Urothelium cell line (cell line): ENCODE measurements around the gene PEMT.
A peak's percentile ranks its signal among the peaks of the same experiment; 100 is the strongest.
"Not testable (repeated sequence)": the region's sequence is repeated elsewhere in the genome, so short reads cannot be mapped to it uniquely, and the experiment has no call there.

Experiments
- DNase-seq: peaks from one replicate; pipeline ENCODE4 v3.0.0; 2011; ENCODE audit warnings: low spot score, mixed read lengths
- FAIRE-seq: peaks from 2 replicates; lab custom pipeline; 2011; peaks lifted over from hg19 to GRCh38; lab: Jason Lieb, UNC

PEMT gene, protein sequence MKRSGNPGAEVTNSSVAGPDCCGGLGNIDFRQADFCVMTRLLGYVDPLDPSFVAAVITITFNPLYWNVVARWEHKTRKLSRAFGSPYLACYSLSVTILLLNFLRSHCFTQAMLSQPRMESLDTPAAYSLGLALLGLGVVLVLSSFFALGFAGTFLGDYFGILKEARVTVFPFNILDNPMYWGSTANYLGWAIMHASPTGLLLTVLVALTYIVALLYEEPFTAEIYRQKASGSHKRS

DNA sequence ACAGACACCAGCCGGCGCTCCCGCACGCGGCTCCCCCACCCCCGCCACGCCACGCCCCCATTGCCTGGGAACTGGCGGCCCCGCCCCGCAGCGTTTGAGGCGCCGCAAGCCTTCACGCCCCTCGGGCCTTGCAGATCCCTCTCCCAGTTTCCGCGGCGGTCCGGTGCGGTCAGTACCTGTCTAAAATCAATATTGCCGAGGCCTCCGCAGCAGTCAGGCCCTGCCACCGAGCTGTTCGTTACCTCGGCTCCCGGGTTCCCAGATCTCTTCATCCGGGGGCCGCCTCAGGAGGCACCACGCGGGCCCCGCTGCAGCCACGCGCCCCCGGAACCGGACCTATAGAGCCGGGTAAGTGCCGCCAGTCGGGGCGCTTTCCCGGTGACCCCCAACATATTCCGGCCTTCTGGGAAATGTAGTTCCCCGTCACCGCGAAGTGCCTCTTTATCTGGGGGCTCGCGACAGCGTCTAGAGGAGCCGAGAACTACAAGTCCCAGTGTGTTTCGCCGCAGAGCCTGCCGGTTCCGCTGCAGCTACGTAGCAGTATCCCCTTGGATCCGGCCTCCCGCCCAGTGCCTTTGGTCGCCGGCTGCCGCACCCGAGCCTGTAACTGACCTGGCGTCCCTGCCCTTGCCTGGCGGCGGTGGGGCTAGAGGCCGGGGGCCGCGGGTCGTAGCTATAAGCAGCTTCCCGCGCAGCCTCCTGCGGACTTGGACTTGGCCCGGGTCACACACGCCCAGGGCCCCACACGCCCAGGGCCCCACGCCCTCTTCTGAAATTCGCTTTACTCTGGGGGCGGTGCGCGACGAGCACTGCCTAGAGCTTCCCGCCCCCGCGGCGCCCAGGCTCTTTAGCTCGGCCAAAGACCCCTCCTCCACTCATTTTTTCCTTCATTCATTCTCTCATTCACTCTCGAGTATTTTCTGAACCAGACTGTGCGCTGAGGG, at the start of gene PEMT:
PEMT (minus strand) TSS at position 354 of the 944 bp plus-strand sequence; CDS start at position 272, 82 bp downstream.
- DNase-seq (peak; percentile 98), FAIRE-seq (peak; percentile 48)

DNA sequence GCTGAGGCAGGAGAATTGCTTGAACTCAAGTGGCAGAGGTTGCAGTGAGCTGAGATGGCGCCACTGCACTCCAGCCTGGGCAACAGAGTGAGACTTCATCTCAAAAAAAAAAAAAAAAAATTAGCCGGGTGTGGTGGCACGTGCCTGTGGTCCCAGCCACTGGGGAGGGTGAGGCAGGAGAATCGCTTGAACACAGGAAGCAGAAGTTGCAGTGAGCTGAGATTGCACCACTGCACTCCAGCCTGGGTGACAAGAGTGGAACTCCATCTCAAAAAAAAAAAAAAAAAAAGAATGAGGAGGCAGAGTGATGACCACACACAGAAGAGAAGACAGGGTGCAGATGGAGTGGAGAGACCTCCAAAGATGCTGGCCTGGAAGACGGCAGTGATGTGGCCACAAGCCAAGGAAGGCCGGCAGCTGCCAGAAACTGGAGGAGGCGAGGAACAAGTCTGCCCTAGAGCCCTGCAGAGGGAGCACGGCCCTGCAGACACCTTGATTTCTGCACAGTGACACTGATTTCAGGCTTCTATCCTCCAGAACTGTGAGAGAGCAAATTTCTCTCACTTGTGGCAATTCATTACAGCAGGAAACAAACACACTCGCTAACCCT, 48.3 kb upstream of the PEMT start:
- not testable (repeated sequence) for FAIRE-seq, DNase-seq

DNA sequence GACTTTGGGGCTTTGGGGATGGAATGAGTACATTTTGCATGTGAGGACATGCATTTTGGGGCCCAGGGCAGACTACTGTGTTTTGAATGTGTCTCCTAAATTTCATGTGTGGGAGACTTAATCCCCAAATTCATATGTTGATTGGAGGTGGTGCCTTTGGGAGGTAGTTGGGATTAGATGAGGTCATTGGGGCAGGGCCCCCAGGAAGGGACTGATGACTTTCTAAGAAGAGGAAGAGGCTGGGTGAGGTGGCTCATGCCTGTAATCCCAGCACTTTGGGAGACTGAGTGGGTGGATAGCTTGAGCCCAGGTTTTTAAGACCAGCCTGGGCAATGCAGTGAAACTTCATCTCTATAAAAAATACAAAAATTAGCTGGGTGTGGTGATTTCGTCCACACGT, 47.0 kb upstream of the PEMT start:
- no peak for FAIRE-seq

DNA sequence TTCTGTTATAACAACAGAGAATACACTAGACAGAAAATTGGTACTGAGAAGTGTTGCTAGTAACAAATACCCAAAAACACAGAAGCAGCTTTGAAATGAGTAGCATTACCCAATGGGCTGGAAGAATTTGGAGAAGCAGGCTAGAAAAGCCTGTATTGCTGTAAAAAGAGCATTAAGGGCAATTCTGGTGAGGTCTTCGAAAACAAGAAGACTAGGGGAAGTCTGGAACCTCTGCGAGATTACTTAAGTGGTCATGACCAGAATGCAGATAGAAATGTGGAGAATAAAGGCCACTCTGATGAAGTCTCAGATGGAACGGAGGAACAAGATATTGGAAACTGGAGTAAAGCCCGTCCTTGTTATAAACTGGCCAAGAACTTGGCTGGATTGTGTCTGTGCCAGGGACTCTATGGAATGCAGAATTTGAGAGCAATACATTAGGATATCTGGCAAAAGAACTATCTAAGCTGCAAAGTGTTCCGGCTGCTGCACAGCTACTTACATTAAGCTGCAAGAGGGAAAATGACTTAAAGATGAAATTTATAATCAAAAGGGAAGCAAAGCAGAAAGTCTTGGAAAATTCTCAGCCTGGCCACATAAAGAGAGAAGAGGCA, 44.9 kb upstream of the PEMT start:
- FAIRE-seq (no peak), DNase-seq (no peak)

More for the DNA sequence above, 47.0 kb upstream of the PEMT start:
- no peak for DNase-seq

DNA sequence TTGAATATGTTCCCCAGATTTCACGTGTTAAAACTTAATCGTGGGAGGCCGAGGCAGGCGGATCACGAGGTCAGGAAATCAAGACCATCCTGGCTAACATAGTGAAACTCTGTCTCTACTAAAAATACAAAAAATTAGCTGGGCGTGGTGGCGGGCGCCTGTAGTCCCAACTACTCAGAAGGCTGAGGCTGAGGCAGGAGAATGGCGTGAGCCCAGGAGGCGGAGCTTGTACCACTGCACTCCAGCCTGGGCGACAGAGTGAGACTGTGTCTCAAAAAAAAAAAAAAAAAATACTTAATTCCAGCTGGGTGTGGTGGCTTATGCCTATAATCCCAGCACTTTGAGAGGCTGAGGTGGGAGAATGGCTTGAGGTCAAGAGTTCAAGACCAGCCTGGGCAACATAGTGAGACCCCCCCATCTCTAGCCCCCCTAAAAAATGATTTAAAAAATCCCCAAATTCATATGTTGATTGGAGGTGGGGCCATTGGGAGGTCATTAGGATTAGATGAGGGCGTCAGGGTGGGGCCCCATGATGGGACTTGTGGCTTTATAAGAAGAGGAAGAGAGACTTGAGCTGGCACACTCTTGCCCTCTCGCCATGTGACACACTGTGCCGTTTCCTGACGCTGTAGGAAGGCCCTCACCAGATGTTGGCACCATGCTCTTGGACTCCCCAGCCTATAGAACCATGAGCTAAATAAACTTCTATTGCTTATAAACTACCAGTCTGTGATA, 44.2 kb upstream of the PEMT start:
- FAIRE-seq, DNase-seq: not testable (repeated sequence)

DNA sequence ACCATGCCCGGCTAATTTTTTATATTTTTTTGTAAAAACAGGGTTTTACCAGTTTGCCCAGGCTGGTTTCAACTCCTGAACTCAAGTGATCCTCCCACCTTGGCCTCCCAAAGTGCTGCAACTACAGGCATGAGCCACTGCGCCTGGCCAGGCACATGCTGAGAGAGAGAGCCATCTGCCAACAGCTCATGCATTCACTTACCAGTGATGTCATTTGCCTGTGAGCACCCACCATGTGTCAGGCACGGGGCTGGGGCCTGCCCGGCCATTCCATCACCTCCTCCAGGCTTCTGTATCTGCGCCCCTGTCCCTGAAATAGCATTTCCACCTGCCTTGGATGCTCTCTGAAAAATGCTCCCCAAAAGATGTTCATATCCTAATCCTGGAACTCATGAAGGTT, 43.6 kb upstream of the PEMT start:
- no peak for DNase-seq
- no peak for FAIRE-seq

DNA sequence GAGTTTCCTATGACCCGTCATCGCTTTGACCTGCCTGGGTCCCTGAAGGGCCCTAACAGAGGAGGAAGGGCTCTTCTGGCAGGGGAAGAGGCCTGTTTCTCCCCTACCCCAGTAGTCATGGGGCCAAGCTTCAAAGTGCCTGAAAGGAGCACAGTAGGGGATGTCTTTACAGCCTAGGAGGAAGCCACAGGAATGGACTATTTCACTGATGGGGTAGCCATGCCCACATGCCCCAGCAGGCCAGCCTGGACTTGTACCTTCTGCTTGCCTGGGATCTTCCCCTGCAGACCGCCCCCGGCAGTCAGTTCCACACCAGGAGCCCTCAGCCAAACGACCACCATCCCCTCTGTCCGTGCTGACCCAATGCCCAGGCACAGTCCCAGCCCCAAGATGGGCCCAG, 41.8 kb upstream of the PEMT start:
- DNase-seq (no peak), FAIRE-seq (no peak)

DNA sequence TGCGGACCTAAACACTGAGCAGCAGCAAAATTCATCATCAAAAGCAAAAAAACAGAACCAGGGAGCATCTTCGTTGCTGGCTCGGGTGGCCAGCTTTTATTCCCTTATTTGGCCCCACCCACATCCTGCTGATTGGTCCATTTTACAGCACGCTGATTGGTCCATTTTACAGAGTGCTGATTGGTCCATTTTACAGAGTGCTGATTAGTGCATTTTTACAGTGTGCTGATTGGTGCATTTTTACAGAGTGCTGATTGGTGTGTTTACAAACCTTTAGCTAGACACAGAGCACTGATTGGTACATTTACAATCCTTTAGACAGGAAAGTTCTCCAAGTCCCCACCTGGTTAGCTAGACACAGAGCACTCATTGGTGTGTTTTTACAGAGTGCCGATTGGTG, 41.2 kb upstream of the PEMT start:
- DNase-seq, FAIRE-seq: not testable (repeated sequence)

DNA sequence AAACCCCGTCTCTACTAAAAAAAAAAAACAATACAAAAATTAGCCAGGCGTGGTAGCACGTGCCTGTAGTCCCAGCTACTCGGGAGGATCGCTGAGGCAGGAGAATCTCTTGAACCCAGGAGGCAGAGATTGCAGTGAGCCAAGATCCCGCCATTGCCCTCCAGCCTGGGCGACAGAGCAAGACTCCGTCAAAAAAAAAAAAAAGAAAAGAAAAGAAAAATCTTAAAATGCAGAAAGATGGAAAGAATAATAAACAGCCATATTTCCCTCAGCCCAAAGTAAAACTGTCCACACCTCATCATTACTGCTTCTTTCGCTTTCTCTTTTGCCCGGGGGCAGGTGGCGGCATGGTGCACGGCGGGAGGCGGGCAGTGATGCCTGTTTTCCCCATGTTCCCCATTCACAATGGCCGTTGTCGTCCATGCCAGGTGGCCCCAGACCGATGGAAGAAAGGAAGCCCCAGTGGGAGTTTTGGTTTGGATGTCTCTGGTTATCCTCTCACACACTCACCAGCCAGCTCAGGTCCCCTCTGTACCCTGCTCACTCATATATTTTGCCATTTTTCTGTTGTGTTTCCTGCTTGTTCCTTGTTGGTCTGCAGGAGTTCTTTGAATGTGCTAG, 37.0 kb upstream of the PEMT start:
- DNase-seq, result no peak
- no peak for FAIRE-seq

DNA sequence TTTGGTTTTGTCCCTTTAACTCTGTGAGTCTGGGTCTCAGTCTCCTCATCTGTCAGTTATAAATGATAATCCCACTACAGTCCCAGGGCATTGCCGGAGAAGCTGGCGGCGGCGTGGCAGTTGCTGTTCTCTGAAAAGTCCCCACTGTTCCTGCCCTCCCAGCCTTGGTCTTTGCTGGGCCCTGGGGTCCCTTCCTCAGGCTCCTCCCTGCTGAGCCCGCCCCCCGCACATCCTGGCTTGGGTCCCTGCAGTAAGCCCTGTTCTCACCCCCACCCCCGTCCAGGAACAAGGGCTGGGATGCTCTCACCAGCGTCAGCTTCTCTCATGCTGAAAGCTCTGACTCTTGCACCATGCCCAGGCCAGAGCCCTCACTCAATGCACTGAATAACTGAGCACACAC, 35.3 kb upstream of the PEMT start:
- DNase-seq, result no peak
- FAIRE-seq, result no peak

DNA sequence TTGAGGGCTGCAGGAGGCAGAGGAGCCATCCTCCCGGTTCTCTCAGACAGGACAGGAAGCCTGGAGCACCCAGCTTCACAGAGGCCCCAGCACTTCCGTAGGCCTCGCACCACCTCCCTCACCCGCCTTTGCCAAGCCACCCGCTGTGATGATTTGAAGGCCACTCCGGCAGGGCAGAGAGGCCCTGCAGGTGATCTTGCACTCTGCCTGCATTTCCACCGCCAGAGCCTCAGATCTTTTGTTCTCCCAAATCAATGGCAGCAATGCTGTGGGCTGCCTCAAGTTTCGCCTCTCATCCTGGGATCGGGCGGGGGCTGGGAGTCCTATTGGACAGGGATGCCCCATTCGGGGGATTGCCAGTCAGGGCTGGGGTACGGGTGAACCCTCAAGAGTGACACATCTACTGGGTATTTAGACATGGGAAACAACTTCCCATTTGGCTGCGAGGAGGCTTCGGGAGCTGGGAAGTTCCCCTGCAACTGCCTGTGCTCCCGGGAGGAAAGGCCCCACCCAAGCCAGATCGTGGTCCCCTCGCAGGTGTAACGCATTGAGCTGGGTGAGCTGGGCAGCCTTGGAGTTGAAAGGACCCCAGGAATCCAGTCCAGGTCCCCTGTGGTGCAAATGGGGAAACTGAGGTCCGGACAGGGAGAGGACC, 34.8 kb upstream of the PEMT start:
- DNase-seq (no peak), FAIRE-seq (no peak)

DNA sequence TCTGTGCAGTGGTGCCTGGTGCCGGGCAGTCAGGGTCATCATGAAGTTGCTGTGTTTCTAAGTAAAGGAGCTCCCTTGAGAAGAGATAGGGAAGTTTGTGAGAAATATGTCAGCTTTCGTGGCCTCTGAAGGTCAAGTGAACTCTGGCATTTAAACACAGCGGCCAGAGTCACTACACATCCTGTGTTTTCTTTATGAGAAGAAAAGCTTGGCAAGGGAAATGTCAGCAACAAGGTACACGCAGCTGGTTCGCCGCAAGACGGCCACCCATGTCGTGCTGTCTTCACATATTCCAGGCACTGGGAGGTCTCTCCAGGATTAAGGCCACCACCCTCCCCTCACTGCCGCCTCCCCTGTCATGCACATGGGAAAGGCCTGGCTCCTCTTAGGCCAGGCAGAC, 33.2 kb upstream of the PEMT start:
- DNase-seq (no peak), FAIRE-seq (no peak)

DNA sequence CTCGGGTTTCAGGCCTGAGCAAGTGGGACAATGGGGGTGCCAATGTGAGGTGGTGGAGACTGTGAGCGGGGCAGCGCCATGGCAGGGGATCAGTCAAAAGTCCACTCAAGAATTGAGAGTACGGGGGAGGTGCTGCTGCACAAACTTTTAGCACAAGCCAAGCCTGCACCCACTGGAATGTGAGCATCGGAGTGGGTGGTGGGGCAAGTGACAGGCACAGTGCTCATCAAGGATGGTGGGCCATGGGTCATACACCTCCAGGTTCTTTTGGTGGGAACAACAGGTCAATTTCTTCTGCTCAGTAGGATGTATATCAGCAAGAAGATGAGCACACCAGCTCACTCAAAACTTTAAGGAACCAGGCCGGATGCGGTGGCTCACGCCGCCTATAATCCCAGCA, 32.4 kb upstream of the PEMT start:
- DNase-seq, result no peak
- FAIRE-seq, result no peak

DNA sequence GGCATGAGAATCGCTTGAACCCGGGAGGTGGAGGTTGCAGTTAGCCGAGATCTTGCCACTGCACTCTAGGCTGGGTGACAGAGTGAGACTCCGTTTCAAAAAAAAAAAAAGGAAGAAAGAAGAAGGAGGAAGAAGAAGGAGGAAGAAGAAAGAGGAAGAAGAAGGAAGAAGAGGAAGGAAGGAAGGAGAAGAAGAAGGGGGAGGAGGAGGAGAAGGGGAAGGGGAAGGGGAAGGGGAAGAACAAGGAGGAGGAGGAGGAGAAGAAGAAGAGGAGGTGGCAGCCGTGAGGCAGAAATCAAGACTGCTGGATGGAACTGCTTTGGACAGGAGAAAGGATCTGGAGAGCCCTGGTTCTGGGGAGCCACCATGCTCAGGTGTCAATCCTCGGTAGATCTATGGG, 29.7 kb upstream of the PEMT start:
- DNase-seq (no peak), FAIRE-seq (no peak)

DNA sequence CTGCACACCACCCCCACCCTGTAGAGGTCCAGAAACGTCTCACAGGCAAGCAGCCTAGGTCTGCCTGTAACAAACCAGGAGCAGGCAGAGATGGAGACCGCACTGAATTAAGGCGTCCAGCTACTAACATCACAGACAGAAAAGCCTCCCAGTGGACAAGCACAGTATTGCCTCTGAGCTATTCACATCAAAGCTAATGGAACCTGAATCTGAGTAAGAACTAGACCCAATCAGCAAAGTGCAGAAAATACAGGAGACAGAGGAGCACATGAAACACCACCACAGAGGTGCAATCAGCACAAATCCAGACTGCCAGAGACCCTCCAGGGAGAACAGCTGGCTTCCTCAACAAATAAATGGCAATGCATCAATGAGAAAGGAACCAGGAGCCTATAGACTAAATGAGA, 22.2 kb upstream of the PEMT start:
- FAIRE-seq, result no peak
- peak; percentile 69 for DNase-seq

DNA sequence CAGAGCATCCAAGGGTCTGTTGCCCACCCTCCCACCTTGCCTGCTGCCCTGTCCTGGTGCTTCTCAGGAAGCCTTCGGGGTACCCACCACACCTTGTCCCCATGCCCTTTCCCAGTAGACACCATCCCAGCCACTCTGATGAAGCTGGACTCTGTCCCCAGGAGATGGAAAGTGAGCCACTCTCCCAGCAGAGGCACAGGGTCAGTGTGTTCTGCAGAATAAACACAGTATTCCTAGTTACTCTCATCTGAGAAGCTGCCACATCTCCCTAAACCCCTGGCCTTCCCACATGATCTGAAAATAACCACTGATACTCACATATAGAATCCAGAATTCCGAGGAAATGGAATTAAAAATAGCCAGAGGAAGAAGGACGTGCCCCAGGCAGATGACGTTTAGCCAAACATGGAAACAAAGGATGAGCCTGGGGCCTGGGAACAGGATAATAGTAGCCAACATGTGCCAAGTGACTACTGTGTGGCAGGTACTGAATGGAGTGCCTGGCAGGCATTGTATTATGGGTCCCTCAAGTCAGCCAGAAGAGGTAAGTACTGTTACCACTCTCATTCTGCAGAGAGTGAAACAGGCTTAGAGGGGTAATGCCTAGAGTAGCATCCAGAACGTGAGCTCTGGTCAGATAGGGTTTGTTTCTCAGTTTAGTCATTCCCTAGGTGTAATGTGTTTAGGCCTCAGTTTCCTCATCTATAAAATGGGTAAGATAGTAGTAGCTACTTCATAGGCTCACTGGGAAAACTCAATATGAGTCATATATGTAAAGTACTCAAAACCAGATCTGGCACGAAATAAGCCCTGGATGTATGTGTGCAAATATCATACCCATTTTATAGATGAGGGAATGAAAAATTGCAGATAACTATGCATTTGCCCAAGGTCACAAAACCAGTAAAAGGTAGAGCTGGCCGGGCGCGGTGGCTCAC, 20.8 kb upstream of the PEMT start:
- DNase-seq, result no peak
- no peak for FAIRE-seq

DNA sequence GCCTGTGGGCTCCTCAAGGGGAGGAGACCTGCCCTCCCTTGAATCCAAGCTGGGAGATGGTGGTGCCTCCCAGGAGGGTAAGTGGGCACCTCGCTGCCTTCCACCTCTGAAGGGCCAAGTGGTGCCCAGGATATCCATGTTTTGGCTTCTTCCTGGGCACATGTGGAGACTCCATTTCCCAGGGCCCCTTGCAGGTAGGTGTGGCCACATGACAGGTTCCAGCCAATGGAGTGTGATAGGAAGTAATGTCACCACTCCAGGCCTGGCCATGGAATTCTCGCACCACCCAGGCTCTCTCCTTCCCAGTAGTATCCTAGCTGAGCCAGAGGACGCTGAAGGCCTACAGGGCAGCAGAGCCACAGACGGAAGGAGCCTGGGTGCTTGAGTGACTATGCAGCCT, 17.6 kb upstream of the PEMT start:
- DNase-seq, result no peak
- no peak for FAIRE-seq

DNA sequence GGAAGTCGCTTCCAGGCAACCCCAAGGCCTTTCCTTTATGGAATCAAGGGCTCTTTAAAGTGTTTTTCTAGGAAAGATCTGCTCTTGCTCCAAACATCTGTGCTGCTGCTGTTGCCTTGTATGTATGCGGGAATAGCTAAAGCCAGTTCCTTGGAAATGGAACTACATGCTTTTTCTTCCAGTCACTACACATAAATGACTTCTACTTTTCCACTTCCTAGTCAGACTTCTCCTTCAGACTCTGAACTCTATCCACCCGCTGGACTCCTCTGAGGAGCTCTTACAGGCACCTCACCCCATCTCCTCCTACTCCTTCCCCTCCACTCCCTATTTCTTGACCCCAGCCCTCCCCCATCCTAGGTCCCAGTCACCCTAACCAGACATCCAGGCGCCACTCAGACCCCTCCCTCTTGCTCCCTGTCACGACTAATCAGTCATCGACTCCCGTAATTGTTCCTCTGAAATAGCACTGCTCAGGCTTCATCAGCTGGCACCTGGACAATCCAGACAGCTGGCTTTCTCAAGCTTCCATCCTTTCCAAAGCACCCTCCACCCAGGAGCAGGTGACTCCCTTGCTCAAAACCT, 15.0 kb upstream of the PEMT start:
- DNase-seq, result no peak
- FAIRE-seq, result no peak
